Measurements from ENCODE around the gene CHCHD6. TPM values are rescaled to one million over a fixed set of nuclear protein-coding genes. Genes with fewer than 3 reads are reported as not detected.

CHCHD6 gene
- total RNA-seq, 1 donor from 2014 or later = 6.7 TPM

- DNase-seq (ENCODE audit: low read depth in 2 of 2) = no peak
Observed at GRCh38 chr3:127003601-127004280, 299.7 kb downstream of the CHCHD6 start.

- DNase-seq (ENCODE audit: low read depth in 2 of 2) = no peak
Observed at GRCh38 chr3:127004641-127005397, 300.8 kb downstream of the CHCHD6 start.

GRCh38 chr3:127005864-127006500 is 301.9 kb downstream of the CHCHD6 start:
- DNase-seq (ENCODE audit: low read depth in 2 of 2) = no peak

GRCh38 chr3:127006781-127007436 is 302.9 kb downstream of the CHCHD6 start:
- no peak for DNase-seq (ENCODE audit: low read depth in 2 of 2)

GRCh38 chr3:127008236-127008635 is 304.2 kb downstream of the CHCHD6 start:
- no peak for DNase-seq (ENCODE audit: low read depth in 2 of 2)

- no peak for DNase-seq (ENCODE audit: low read depth in 2 of 2)
Observed at GRCh38 chr3:127009531-127009930, 305.5 kb downstream of the CHCHD6 start.

Other genes with a start within 250 kb of the CHCHD6 start
- gene ZXDC, start 228.3 kb upstream of the CHCHD6 start, total RNA-seq = 11.4 and 17.6 TPM in 2 replicates
- not detected in 2 replicates for gene UROC1, start 186.5 kb upstream of the CHCHD6 start, total RNA-seq
- gene CHST13, start 180.1 kb upstream of the CHCHD6 start, total RNA-seq = not detected in 2 replicates
- not detected in 2 replicates for gene C3orf22, start 145.3 kb upstream of the CHCHD6 start, total RNA-seq
- gene TXNRD3, start 49.1 kb upstream of the CHCHD6 start, total RNA-seq = 8.6 and 9.9 TPM in 2 replicates

Measured in dermis microvascular lymphatic vessel endothelial cell (primary cell).